GM12878 (cell line): Measurements from ENCODE around the gene TNFAIP8L3. TPM values are rescaled to one million over a fixed set of nuclear protein-coding genes. Genes with fewer than 3 reads are reported as not detected.

Experiments
- RFX5 ChIP-seq: IDR thresholded peaks from 2 replicates; pipeline ENCODE4 v1.6.1; 2011; ENCODE audit warnings: low read depth, low read length, improper control_type of control experiment
- SRF ChIP-seq, 2 experiments: IDR thresholded peaks; 2 replicates each; pipeline ENCODE4 v1.6.1; 2011; ENCODE audit warnings: low read depth in 2 of 2, low read length in 2 of 2, mild to moderate bottlenecking in 1 of 2, moderate library complexity in 1 of 2
- TAF1 ChIP-seq: IDR thresholded peaks from 2 replicates; pipeline ENCODE4 v1.6.1; 2011; ENCODE audit warnings: mild to moderate bottlenecking, low read depth, low read length, borderline replicate concordance
- ZBTB4 ChIP-seq: fragments of 450-650 bp; formaldehyde crosslinking; IDR thresholded peaks from 2 replicates; pipeline ENCODE4 v1.4.0; 2022; ENCODE audit warnings: mild to moderate bottlenecking, moderate library complexity
- ZNF687 ChIP-seq: fragments of 450-650 bp; IDR thresholded peaks from 2 replicates; pipeline ENCODE4 v1.6.1; 2017; ENCODE audit warnings: mild to moderate bottlenecking, moderate library complexity
- polyA plus RNA-seq, 11 experiments: library from polyadenylated mRNA; depleted of rRNA in 4 of 11; unstranded in 6 of 11; stranded (reverse) in 5 of 11; fragments of >200 nt; fragmentation: Nextera tagmentation in 4 of 11; fragmentation: Illumina TruSeq in 1 of 11; extraction: Ambion mirVana in 4 of 11; extraction: Trizol in 1 of 11; gene quantifications; 1 replicate in 1 of 11; 2 replicates in 10 of 11; pipeline versions ENCODE4 v1.2.1 to v1.2.3, GENCODE V29; 2011 to 2016; ENCODE audit warnings: inconsistent platforms in 2 of 11, missing spikeins in 2 of 11, low read depth in 1 of 11
- total RNA-seq, 4 experiments: library from RNA; depleted of rRNA in 3 of 4; stranded (reverse); fragments of >200 nt in 3 of 4; fragmentation: Illumina TruSeq in 1 of 4; extraction: Trizol in 1 of 4; gene quantifications; 2 replicates each; pipeline versions ENCODE4 v1.2.1 to v1.2.3, GENCODE V29; 2013 to 2021

Gene TNFAIP8L3
- total and polyA plus RNA-seq, 10 of the 15 experiments (the other 5 are each of a cell fraction or from before 2014, with no cell fraction given), result 0.22 TPM; not detected in 9

- TF ChIP-seq RFX5 (no peak), TAF1 (no peak), ZNF687 (no peak), ZBTB4 (CRISPR knock-in tag) (no peak), SRF (IDR thresholded peaks at IDR 0.05; ENCODE audit: low read depth in 2 of 2, low read length in 2 of 2) (no peak)
Measured at GRCh38 chr15:51085764-51086163, 8.9 kb downstream of the TNFAIP8L3 start (continued).
